ENCODE measurements around the gene TMED5.

DNA sequence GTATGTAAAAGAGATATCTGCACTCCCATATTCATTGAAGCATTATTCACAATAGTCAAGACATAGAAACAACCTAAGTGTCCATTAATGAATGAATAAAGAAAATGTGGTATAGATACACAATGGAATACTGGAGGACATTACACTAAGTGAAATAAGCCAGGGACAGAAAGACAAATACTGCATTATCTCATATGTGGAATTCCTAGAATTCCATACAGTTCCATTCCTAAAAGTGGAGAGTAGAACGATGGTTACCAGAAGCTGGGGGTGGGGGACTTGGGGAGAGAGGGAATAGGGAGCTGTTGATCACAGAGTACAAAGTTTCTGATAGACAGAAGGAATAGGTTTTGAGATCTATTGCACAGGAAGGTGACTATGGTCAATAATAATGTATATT is 7.4 kb downstream of the TMED5 start:
- no peak for TF ChIP-seq CTCF (IDR thresholded peaks at IDR 0.05)
- TF ChIP-seq POLR2A (IDR thresholded peaks at IDR 0.05) = no peak
